GM12873 (cell line): ENCODE results near the gene ARHGAP24.

Experiments
- TF ChIP-seq, protein P1 (sequence below): IDR thresholded peaks from 2 replicates; pipeline ENCODE4 v1.5.1; 2012; ENCODE audit warnings: low read depth, mild to moderate bottlenecking, moderate library complexity, low read length, control low read depth; ENCODE audit not compliant: insufficient read depth; ENCODE audit errors: missing control alignments

ARHGAP24 gene

DNA sequence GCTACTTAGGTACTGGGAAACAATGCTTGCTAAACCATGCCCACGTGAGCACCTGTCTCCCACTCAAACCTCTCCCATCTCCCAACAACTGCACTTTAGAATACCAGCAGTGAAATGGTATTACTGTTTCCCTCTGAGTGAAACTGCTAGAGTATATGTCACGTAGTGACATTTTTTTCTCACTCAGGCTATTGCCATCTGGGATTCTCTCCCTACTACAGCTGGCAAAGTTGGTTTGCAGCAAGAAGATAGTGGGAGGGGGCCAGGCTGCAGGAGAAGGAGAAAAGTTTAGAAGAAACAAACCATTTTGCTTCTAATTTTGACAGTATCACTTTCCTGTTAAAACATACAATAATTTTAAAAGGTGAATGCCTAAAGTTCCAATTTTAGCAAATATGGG lies 526.6 kb downstream of the ARHGAP24 start:
- TF ChIP-seq, protein P1, sequence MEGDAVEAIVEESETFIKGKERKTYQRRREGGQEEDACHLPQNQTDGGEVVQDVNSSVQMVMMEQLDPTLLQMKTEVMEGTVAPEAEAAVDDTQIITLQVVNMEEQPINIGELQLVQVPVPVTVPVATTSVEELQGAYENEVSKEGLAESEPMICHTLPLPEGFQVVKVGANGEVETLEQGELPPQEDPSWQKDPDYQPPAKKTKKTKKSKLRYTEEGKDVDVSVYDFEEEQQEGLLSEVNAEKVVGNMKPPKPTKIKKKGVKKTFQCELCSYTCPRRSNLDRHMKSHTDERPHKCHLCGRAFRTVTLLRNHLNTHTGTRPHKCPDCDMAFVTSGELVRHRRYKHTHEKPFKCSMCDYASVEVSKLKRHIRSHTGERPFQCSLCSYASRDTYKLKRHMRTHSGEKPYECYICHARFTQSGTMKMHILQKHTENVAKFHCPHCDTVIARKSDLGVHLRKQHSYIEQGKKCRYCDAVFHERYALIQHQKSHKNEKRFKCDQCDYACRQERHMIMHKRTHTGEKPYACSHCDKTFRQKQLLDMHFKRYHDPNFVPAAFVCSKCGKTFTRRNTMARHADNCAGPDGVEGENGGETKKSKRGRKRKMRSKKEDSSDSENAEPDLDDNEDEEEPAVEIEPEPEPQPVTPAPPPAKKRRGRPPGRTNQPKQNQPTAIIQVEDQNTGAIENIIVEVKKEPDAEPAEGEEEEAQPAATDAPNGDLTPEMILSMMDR = no peak

DNA sequence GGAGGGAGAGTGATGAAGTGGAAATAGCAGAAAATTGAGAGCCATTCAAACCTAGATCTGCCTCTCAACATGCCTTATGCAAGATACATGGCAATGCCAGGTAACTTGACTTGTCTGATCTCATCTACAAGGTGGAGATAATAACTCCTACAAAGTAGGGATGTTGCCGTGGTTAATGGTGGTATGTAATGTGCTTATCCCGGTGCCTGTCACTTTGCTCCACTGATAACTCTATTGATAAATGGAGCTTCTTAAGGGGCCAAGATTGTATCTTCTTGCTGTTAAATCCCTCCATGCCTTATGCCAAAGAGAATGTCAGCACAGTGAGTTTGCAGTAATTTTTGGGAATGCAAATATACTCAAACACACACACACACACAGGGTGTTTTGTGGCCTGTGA lies 529.1 kb downstream of the ARHGAP24 start:
- TF ChIP-seq, protein P1 = no peak

DNA sequence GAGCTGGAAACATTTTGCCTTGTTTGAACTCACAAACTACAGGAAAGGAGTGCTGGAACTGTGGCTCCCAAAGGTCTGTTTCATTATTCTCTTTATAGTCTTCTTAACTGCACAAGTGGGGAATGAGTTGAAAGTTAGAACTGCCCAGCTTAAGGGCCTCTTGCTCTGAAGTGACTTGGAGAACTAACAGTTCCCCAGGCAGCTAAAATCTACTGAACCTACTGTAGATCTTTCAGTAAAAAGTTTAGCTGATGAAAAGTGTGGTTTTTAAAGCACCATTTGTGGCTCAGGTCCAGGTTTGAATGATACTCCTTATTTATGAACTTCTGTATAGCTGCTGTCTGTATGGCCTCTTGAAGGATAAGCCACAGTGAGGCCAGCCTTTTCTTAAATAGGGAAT lies 531.1 kb downstream of the ARHGAP24 start:
- TF ChIP-seq, protein P1 = no peak

DNA sequence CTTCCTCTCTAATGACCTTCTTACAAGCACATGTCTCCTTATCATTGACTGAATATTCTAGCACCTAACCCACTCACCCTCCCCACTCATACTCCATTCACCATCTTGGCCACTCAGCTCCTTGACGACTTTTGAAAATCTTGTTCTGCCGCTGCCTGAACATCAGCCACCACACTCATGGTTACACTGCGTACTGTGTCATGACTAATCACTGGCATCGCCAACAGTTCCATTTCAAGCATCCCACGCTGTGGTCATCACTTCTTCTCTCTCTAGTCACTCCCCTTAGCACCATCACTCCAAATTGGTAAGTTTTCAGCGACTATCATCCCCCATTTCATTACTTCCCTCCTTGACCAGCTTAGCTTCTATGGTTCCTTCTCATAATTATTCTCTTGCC lies 532.1 kb downstream of the ARHGAP24 start:
- TF ChIP-seq, protein P1 = no peak

DNA sequence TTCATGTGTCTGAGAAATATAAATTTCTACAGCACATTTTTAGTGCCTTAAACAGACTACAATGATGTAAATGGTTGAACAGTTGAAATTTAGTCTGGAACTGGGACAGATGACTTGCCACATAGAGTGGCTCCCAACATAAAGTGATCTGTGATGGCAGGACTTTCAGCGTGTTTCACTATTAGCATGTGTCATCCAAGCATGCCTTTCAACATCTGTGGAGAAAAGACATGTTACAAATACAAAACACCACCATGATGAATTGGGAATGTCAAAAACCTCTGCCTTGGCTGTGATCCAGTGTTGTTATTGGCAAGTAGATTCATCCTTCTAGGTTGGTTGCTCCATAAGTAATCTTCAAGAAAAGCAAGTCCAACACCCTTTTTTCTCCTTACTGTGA lies 536.2 kb downstream of the ARHGAP24 start:
- TF ChIP-seq, protein P1 = no peak

DNA sequence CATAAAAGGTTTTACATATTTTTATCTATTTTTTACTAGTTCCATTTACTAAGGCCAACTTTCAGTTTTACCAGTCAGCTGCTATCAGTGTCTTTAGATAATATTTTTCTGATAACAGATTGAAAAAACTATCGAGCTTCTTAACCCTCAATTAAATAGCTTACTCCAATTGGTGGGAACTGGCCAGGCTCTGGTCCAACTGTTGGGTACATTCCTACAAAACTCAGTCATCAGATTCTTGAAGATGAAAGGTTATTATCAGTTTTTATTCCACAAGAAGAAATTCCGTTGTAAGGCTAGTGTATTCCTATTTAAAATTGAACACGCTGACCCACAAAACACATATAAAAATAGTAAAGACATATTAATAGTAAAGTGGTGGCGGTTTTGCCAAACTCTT lies 538.7 kb downstream of the ARHGAP24 start:
- TF ChIP-seq, protein P1 = no peak

DNA sequence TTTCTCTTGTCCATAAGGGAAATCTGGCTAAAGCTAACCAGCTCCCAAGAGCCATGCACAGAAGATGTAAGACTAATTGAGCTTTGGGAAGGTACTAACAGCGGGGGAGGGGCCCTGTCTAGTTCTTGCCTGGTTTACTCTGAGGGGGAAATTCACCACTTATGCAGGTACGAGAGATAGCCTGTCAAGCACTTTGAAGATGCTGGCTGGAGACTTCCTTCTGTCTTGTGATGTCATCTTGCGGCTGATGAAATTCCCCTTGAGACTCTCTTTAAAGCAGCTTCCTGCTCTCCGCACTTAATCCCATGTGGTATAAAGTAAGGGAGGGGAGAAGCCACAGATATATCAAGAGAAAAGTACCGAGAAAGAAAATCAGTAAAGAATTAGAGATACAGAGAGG lies 539.6 kb downstream of the ARHGAP24 start:
- TF ChIP-seq, protein P1 = no peak
